ENCODE data around the gene HINT2.

DNA sequence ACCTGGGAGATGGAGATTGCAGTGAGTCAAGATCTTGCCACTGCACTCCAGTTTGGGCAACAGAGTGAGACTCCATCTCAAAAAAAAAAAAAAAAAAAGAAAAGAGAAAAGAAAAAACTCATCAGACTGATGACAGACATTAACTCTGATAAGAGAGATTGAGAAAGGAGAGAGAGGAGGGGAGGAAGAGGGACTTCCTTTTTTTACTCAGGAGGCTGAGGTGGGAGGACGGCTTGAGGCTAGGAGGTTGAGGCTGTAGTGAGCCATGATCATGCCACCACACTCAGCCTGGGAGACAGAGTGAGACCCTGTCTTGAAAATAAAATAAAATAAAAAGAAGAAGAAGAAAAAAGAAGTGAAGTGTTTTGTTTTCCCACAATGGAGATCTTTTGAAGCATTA lies 51.0 kb downstream of the HINT2 start:
- TF ChIP-seq ARNT (IDR thresholded peaks at IDR 0.05) (no peak), FOXK2 (IDR thresholded peaks at IDR 0.05) (no peak), ZNF384 (IDR thresholded peaks at IDR 0.05) (no peak), NFRKB (IDR thresholded peaks at IDR 0.05) (no peak), SUZ12 (IDR thresholded peaks at IDR 0.05) (no peak), SP1 (IDR thresholded peaks at IDR 0.05) (no peak), TARDBP (IDR thresholded peaks at IDR 0.05) (no peak), LEF1 (IDR thresholded peaks at IDR 0.05; ENCODE audit: borderline replicate concordance) (no peak)
